CD14-positive monocyte (primary cell): ENCODE results near the gene SH3BP4. TPM values are rescaled to one million over a fixed set of nuclear protein-coding genes. Genes with fewer than 3 reads are reported as not detected.

ENCODE experiments used
- DNase-seq, 3 donors: peaks; one replicate each; pipeline ENCODE4 v3.0.0-alpha.2; 2011 to 2022
- H2AFZ ChIP-seq: 2 replicates; pipeline ENCODE4 v1.6.0; 2012; ENCODE audit warnings: mild to moderate bottlenecking, low read depth, low read length, inconsistent platforms; ENCODE audit not compliant: insufficient read depth, poor library complexity, severe bottlenecking
- H3K27ac ChIP-seq, 2 donors: 1 replicate in 1 of 2; 2 replicates in 1 of 2; pipeline ENCODE4 v1.5.1; 2012 to 2013; ENCODE audit warnings: low read length in 2 of 2, control low read depth in 1 of 2, inconsistent platforms in 1 of 2, low read depth in 1 of 2, mild to moderate bottlenecking in 1 of 2
- H3K27me3 ChIP-seq, 2 donors: one replicate each; pipeline versions ENCODE4 v1.6.0 to v1.6.1; 2011 to 2013; ENCODE audit warnings: low read length in 2 of 2; ENCODE audit not compliant: control insufficient read depth in 2 of 2, insufficient read depth in 2 of 2
- H3K36me3 ChIP-seq, 2 donors: replicated peaks in 1 of 2; 1 replicate in 1 of 2; 2 replicates in 1 of 2; pipeline versions ENCODE4 v1.5.1 to v1.6.1; 2012 to 2013; ENCODE audit warnings: low read length in 2 of 2, control low read depth in 1 of 2, inconsistent platforms in 1 of 2, mild to moderate bottlenecking in 1 of 2; ENCODE audit not compliant: insufficient read depth in 2 of 2, control insufficient read depth in 1 of 2
- H3K4me1 ChIP-seq, 2 donors: 1 replicate in 1 of 2; 2 replicates in 1 of 2; pipeline versions ENCODE4 v1.5.1 to v1.6.1; 2012 to 2013; ENCODE audit warnings: low read length in 2 of 2, control low read depth in 1 of 2, inconsistent platforms in 1 of 2, mild to moderate bottlenecking in 1 of 2, moderate library complexity in 1 of 2; ENCODE audit not compliant: insufficient read depth in 2 of 2, control insufficient read depth in 1 of 2
- H3K4me2 ChIP-seq: replicated peaks from 2 replicates; pipeline ENCODE3; 2012; ENCODE audit warnings: low read length, moderate library complexity, mild to moderate bottlenecking; ENCODE audit not compliant: poor library complexity, severe bottlenecking; ENCODE audit errors: extremely low read depth
- H3K4me3 ChIP-seq, 3 experiments: fragments of 200-600 bp in 1 of 3; sonication (generic) in 1 of 3; replicated peaks in 1 of 3; 1 replicate in 2 of 3; 2 replicates in 1 of 3; pipeline ENCODE4 v1.5.1; 2011 to 2013; ENCODE audit warnings: low read length in 3 of 3, mild to moderate bottlenecking in 3 of 3, control low read depth in 2 of 3, low read depth in 2 of 3, inconsistent platforms in 1 of 3, moderate library complexity in 1 of 3
- H3K79me2 ChIP-seq: 2 replicates; pipeline ENCODE4 v1.6.0; 2012; ENCODE audit warnings: mild to moderate bottlenecking, control low read depth, inconsistent platforms, low read length, moderate library complexity; ENCODE audit not compliant: insufficient read depth
- H3K9ac ChIP-seq: 2 replicates; pipeline ENCODE4 v1.6.0; 2017; ENCODE audit warnings: low read length, mild to moderate bottlenecking; ENCODE audit not compliant: insufficient read depth, poor library complexity, severe bottlenecking
- H3K9me3 ChIP-seq, 2 donors: replicated peaks in 1 of 2; 1 replicate in 1 of 2; 2 replicates in 1 of 2; pipeline versions ENCODE4 v1.5.1 to v1.6.1; 2012 to 2013; ENCODE audit warnings: low read length in 2 of 2, control low read depth in 1 of 2; ENCODE audit not compliant: control insufficient read depth in 1 of 2, insufficient read depth in 1 of 2
- H4K20me1 ChIP-seq: 2 replicates; pipeline ENCODE4 v1.6.0; 2012; ENCODE audit warnings: mild to moderate bottlenecking, low read length, control low read depth, moderate library complexity; ENCODE audit not compliant: insufficient read depth
- H3K27ac Mint-ChIP-seq, 7 donors: one replicate each; pipeline ENCODE4 v1.8.0; 2020; ENCODE audit warnings: mild to moderate bottlenecking in 7 of 7, mixed read lengths in 7 of 7, moderate library complexity in 6 of 7, inconsistent platforms in 2 of 7
- H3K27me3 Mint-ChIP-seq, 3 donors: one replicate each; pipeline ENCODE4 v1.8.0; 2021 to 2022; ENCODE audit warnings: low read depth in 3 of 3, mild to moderate bottlenecking in 3 of 3, mixed read lengths in 3 of 3, moderate library complexity in 3 of 3, inconsistent platforms in 1 of 3
- H3K36me3 Mint-ChIP-seq, 2 donors: one replicate each; pipeline ENCODE4 v1.8.0; 2020; ENCODE audit warnings: mixed read lengths in 2 of 2, inconsistent platforms in 1 of 2, mild to moderate bottlenecking in 1 of 2
- H3K4me1 Mint-ChIP-seq: one replicate; pipeline ENCODE4 v1.8.0; 2020; ENCODE audit warnings: mild to moderate bottlenecking, mixed read lengths
- H3K4me3 Mint-ChIP-seq, 2 donors: one replicate each; pipeline ENCODE4 v1.8.0; 2020; ENCODE audit warnings: mild to moderate bottlenecking in 2 of 2, mixed read lengths in 2 of 2, moderate library complexity in 1 of 2
- H3K9me3 Mint-ChIP-seq, 7 donors: one replicate each; pipeline ENCODE4 v1.8.0; 2020 to 2022; ENCODE audit warnings: mixed read lengths in 7 of 7, mild to moderate bottlenecking in 6 of 7, moderate library complexity in 6 of 7, inconsistent platforms in 2 of 7
- WGBS: methylation state at CpG from one replicate; pipeline ENCODE4 v1.1.5; 2013; ENCODE audit warnings: missing lambda C conversion rate; ENCODE audit not compliant: insufficient coverage; 5-methylcytosine and 5-hydroxymethylcytosine counted together
- intact Hi-C, 2 donors: fragments of 100-400 bp; cut with micrococcal nuclease; formaldehyde crosslinking; loops; one replicate each; pipeline versions ENCODE4 v1.15.0 to v1.15.1; 2023
- polyA plus RNA-seq, 3 donors: library from polyadenylated mRNA; depleted of rRNA in 1 of 3; unstranded in 2 of 3; stranded (reverse) in 1 of 3; fragments of 300-500 nt in 2 of 3; fragments of >200 nt in 1 of 3; fragmentation: Illumina TruSeq in 2 of 3; gene quantifications; 1 replicate in 2 of 3; 2 replicates in 1 of 3; pipeline ENCODE4 v1.2.3, GENCODE V29; 2012 to 2021
- TF ChIP-seq, protein P1 (sequence below): fragments of 200-600 bp; IDR thresholded peaks from one replicate; pipeline ENCODE4 v1.8.0; 2022; ENCODE audit warnings: antibody characterized with exemption, mild to moderate bottlenecking

SH3BP4 gene
- polyA plus RNA-seq, 3 donors, result 0.66 to 1.6 (median 1.3) TPM

DNA sequence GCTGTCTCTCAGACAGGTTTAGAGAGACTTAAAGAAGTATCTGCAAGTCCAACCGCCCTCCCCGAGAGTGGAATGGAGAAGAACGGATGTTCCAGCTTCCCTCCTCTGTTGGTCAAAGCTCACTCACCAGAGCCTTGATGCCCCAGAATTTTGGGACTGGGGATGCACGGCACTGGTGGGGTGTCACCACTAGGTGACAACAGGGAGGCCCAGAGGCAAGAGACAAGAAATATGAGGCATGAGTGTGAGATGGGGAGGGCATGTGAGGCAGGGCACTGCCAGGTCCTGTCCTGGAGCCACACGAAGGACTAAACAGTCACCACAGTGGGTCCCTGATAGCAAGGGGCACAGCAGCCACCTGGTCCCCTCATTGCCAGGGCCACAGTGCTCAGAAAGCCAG lies 35.1 kb upstream of the SH3BP4 start:
- Mint-ChIP-seq H3K36me3 (no peaks in the 10 kb centered on the region), H3K4me1 (no peaks in the 10 kb centered on the region), H3K9me3 (peaks cover 0 to 3% (median 0%) of the 10 kb centered on the region in 7 donors), H3K4me3 (no peak overlapping the region), H3K27ac (no peak overlapping the region), H3K27me3 (peaks cover 0 to 3% (median 1%) of the 10 kb centered on the region in 3 donors)
- H3K79me2 ChIP-seq, result no peaks in the 10 kb centered on the region
- intact Hi-C loops, result no loop called here
- H4K20me1 ChIP-seq, result no peaks in the 10 kb centered on the region
- H3K4me2 ChIP-seq, result no peak overlapping the region
- 96% methylated on average over 5 of the region's 5 CpGs for WGBS
- H3K4me1 ChIP-seq, result no peaks in the 10 kb centered on the region
- no peaks in the 10 kb centered on the region for H3K36me3 ChIP-seq
- no peaks in the 10 kb centered on the region for H3K9me3 ChIP-seq
- H3K27me3 ChIP-seq, result no peaks in the 10 kb centered on the region
- no peak overlapping the region for H2AFZ ChIP-seq
- DNase-seq, result no peak
- H3K27ac ChIP-seq, result no peak overlapping the region
- no peak overlapping the region for H3K9ac ChIP-seq
- TF ChIP-seq, protein P1, sequence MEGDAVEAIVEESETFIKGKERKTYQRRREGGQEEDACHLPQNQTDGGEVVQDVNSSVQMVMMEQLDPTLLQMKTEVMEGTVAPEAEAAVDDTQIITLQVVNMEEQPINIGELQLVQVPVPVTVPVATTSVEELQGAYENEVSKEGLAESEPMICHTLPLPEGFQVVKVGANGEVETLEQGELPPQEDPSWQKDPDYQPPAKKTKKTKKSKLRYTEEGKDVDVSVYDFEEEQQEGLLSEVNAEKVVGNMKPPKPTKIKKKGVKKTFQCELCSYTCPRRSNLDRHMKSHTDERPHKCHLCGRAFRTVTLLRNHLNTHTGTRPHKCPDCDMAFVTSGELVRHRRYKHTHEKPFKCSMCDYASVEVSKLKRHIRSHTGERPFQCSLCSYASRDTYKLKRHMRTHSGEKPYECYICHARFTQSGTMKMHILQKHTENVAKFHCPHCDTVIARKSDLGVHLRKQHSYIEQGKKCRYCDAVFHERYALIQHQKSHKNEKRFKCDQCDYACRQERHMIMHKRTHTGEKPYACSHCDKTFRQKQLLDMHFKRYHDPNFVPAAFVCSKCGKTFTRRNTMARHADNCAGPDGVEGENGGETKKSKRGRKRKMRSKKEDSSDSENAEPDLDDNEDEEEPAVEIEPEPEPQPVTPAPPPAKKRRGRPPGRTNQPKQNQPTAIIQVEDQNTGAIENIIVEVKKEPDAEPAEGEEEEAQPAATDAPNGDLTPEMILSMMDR, result no peak
- H3K4me3 ChIP-seq, result no peak overlapping the region

GRCh38 chr2:234917211-234917975 lies 34.4 kb upstream of the SH3BP4 start:
- Histone ChIP-seq H3K36me3 (no peaks in the 10 kb centered on the region), H2AFZ (no peak overlapping the region), H3K9me3 (no peaks in the 10 kb centered on the region), H3K27ac (no peak overlapping the region), H3K4me3 (no peak overlapping the region), H3K9ac (no peak overlapping the region), H3K27me3 (no peaks in the 10 kb centered on the region), H3K79me2 (no peaks in the 10 kb centered on the region), H4K20me1 (no peaks in the 10 kb centered on the region), H3K4me2 (no peak overlapping the region), H3K4me1 (no peaks in the 10 kb centered on the region)
- H3K27ac Mint-ChIP-seq, result no peak overlapping the region
- H3K9me3 Mint-ChIP-seq, result peaks cover 0 to 3% (median 0%) of the 10 kb centered on the region in 7 donors
- no peak overlapping the region for H3K4me3 Mint-ChIP-seq
- no peak for DNase-seq
- H3K36me3 Mint-ChIP-seq, result no peaks in the 10 kb centered on the region
- 92% methylated on average over 2 of the region's 6 CpGs for WGBS
- peaks cover 0 to 3% (median 0%) of the 10 kb centered on the region in 3 donors for H3K27me3 Mint-ChIP-seq
- intact Hi-C loops, result no loop called here
- TF ChIP-seq, protein P1, result no peak
- no peaks in the 10 kb centered on the region for H3K4me1 Mint-ChIP-seq
